Tibial nerve (tissue), 4 donors: ENCODE data around the gene DCN. TPM values are rescaled to one million over a fixed set of nuclear protein-coding genes. Genes with fewer than 3 reads are reported as not detected.
A peak's percentile ranks its signal among the peaks of the same experiment; 100 is the strongest.

Source experiments
- DNase-seq, 2 donors: peaks; one replicate each; pipeline ENCODE4 v3.0.0-alpha.2; 2019; ENCODE audit warnings: low spot score in 2 of 2
- H3K27ac ChIP-seq, 4 donors: fragments of 200-600 bp; sonication (generic) in 3 of 4; one replicate each; pipeline ENCODE4 v1.5.1; 2017 to 2019; ENCODE audit warnings: mild to moderate bottlenecking in 1 of 4
- H3K27me3 ChIP-seq, 2 donors: fragments of 200-600 bp; sonication (generic) in 1 of 2; one replicate each; pipeline versions ENCODE4 v1.5.1 to v1.6.0; 2017 to 2019
- H3K36me3 ChIP-seq, 3 donors: fragments of 200-600 bp; sonication (generic); one replicate each; pipeline ENCODE4 v1.5.1; 2018 to 2019
- H3K4me1 ChIP-seq, 4 donors: fragments of 200-600 bp; sonication (generic) in 3 of 4; one replicate each; pipeline ENCODE4 v1.5.1; 2017 to 2019
- H3K4me3 ChIP-seq, 4 donors: fragments of 200-600 bp; sonication (generic) in 3 of 4; one replicate each; pipeline ENCODE4 v1.5.1; 2017 to 2019; ENCODE audit warnings: mild to moderate bottlenecking in 1 of 4, moderate library complexity in 1 of 4
- H3K9me3 ChIP-seq, 4 donors: fragments of 200-600 bp; sonication (generic) in 3 of 4; one replicate each; pipeline ENCODE4 v1.5.1; 2017 to 2019
- CTCF ChIP-seq, 5 experiments: fragments of 200-600 bp in 3 of 5; fragments of 450-650 bp in 2 of 5; sonication (generic) in 3 of 5; IDR thresholded peaks; one replicate each; pipeline ENCODE4 v1.5.1; 2016 to 2019; ENCODE audit warnings: antibody characterized with exemption in 5 of 5, mild to moderate bottlenecking in 3 of 5, moderate library complexity in 2 of 5
- EP300 ChIP-seq, 2 donors: sonication (generic); formaldehyde crosslinking; IDR thresholded peaks; one replicate each; pipeline ENCODE4 v1.6.1; 2017; ENCODE audit warnings: antibody characterized with exemption in 2 of 2, mild to moderate bottlenecking in 1 of 2
- POLR2A ChIP-seq, 2 donors: fragments of 450-650 bp; IDR thresholded peaks; one replicate each; pipeline ENCODE4 v1.6.1; 2017; ENCODE audit warnings: antibody characterized with exemption in 2 of 2, mild to moderate bottlenecking in 2 of 2, moderate library complexity in 2 of 2
- WGBS, 2 donors: methylation state at CpG; one replicate each; pipeline ENCODE4 v1.1.5; 2018; 5-methylcytosine and 5-hydroxymethylcytosine counted together
- total RNA-seq, 4 donors: library from RNA; depleted of rRNA; stranded (reverse); fragments of >200 nt; gene quantifications; one replicate each; pipeline ENCODE4 v1.1.0, GENCODE V29; 2016

Gene DCN
- total RNA-seq = 1,000 to 10,000 TPM; 1,578 to 4,304 (median 2,586) TPM

DNA sequence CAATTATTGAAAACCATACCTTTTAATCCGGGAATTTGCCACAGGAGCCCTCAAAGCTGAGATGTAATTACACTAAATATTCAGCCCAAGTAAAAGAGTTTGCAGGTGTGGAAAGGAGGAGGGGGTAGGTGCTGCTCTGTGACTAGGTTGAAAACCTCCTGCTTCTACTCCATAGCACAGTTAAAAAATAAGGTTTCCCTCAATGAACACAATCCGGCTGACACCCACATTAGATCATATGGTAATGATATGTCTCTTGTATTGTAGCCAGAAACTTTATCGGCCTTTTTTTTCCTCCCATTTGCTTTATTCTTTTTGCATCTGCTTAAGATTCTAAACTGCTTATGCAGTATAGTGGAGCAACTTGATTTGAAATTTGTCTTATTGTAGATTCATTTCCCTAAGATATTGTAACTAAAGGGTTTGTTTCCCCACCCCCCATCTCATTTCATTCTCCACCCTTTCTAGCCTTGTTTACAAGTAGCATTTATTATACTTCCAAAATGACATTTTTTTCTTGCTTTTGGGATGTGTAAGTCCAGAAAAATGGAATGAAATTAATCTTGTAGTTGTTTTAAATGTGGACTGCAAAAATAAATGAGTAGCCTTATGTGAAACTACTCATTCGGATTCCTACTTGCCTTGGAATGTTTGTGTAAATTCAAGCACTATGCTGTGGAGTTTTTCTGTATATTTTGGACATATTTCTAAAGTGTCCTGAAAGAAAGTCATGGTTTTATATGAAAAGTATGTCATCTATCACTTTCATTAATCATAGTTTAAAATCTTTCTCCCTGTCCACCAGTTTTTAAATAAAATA is at the start of gene DCN:
Gene DCN (minus strand): TSS at position 182 of the 820 bp plus-strand sequence. CDS start 4,265 bp downstream, outside the sequence.
- H3K27ac ChIP-seq = peak within 1 kb of the TSS; percentile 15 to 89 (median 74)
- H3K9me3 ChIP-seq = no peaks in the 10 kb centered on the region
- peak within 1 kb of the TSS; percentile 18 to 59 (median 24) for H3K4me3 ChIP-seq

GRCh38 chr12:91230841-91231240 is 48.2 kb upstream of the DCN start:
- DNase-seq = no peak
- H3K4me3 ChIP-seq = no peak overlapping the region

More for the DNA sequence above, at the start of gene DCN:
- no peak for TF ChIP-seq EP300 (IDR thresholded peaks at IDR 0.05)
- TF ChIP-seq POLR2A (IDR thresholded peaks at IDR 0.05) = no peak
- no peak for TF ChIP-seq CTCF (IDR thresholded peaks at IDR 0.05)
- 17 to 19% methylated on average over 4 of the region's 4 CpGs for WGBS, 2 donors
- no peak for DNase-seq
- H3K36me3 ChIP-seq = no peaks in the 10 kb centered on the region
- H3K4me1 ChIP-seq = peaks cover 0 to 23% (median 0%) of the 10 kb centered on the region in 4 donors
- no peaks in the 10 kb centered on the region for H3K27me3 ChIP-seq

DNA sequence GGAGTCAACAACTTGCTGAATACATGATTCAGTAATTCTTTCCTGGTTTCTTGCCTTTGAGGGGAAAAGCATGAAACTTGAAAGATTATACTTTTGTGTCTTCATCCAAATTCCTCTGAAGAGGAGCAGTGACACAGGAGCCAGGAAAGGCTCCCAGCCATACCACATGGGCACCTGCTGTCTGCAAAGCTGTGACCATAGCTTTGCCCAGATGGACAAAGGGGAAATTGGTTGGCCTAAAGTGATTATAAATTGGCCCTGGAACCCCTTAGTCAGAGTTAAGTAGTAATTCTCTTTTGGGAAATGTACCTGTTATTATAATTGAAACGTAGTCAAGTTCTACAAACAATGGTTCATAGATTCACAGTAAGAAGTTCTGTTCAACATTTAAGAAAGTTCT is 44.3 kb upstream of the DCN start:
- no peaks in the 10 kb centered on the region for H3K36me3 ChIP-seq
- H3K27me3 ChIP-seq = no peaks in the 10 kb centered on the region
- WGBS, 2 donors = 87 to 89% methylated on average over 1 of the region's 1 CpG
- peak overlapping the region in 1 of 4 donors; percentile 8 for H3K27ac ChIP-seq
- no peaks in the 10 kb centered on the region for H3K9me3 ChIP-seq
- TF ChIP-seq EP300 (IDR thresholded peaks at IDR 0.05) = no peak
- no peak for TF ChIP-seq CTCF (IDR thresholded peaks at IDR 0.05)
- TF ChIP-seq POLR2A (IDR thresholded peaks at IDR 0.05) = no peak
- DNase-seq = no peak
- H3K4me3 ChIP-seq = no peak overlapping the region
- H3K4me1 ChIP-seq = peaks cover 0 to 11% (median 0%) of the 10 kb centered on the region in 4 donors

More at GRCh38 chr12:91230841-91231240, 48.2 kb upstream of the DCN start:
- Histone ChIP-seq H3K9me3 (no peaks in the 10 kb centered on the region), H3K27ac (no peak overlapping the region), H3K4me1 (peaks cover 0 to 4% (median 0%) of the 10 kb centered on the region in 4 donors), H3K27me3 (no peaks in the 10 kb centered on the region), H3K36me3 (no peaks in the 10 kb centered on the region)
- TF ChIP-seq POLR2A (IDR thresholded peaks at IDR 0.05) = no peak
- TF ChIP-seq CTCF (IDR thresholded peaks at IDR 0.05) = no peak
- TF ChIP-seq EP300 (IDR thresholded peaks at IDR 0.05) = no peak

GRCh38 chr12:91225316-91225715 is 42.7 kb upstream of the DCN start:
- Histone ChIP-seq H3K27ac (peak overlapping the region in 1 of 4 donors; percentile 68), H3K4me1 (peaks cover 0 to 11% (median 0%) of the 10 kb centered on the region in 4 donors), H3K4me3 (no peak overlapping the region), H3K9me3 (no peaks in the 10 kb centered on the region), H3K36me3 (no peaks in the 10 kb centered on the region), H3K27me3 (peaks cover 0 to 2% of the 10 kb centered on the region in 2 donors)
- DNase-seq = peak in 1 of 2 donors; percentile 41
- no peak for TF ChIP-seq CTCF (IDR thresholded peaks at IDR 0.05)
- TF ChIP-seq EP300 (IDR thresholded peaks at IDR 0.05) = peak in 1 of 2 donors; percentile 69
- WGBS, 2 donors = 83 to 88% methylated on average over 1 of the region's 1 CpG

GRCh38 chr12:91224401-91224800 is 41.8 kb upstream of the DCN start:
- Histone ChIP-seq H3K4me1 (peaks cover 0 to 7% (median 0%) of the 10 kb centered on the region in 4 donors), H3K27ac (peak overlapping the region in 1 of 4 donors; percentile 45), H3K36me3 (no peaks in the 10 kb centered on the region), H3K9me3 (no peaks in the 10 kb centered on the region), H3K27me3 (peaks cover 0 to 2% of the 10 kb centered on the region in 2 donors), H3K4me3 (no peak overlapping the region)
- DNase-seq = no peak
- TF ChIP-seq POLR2A (IDR thresholded peaks at IDR 0.05) = no peak
- TF ChIP-seq CTCF (IDR thresholded peaks at IDR 0.05) = no peak
- TF ChIP-seq EP300 (IDR thresholded peaks at IDR 0.05) = peak in 1 of 2 donors; percentile 8
- 26 to 55% methylated on average over 1 of the region's 1 CpG for WGBS, 2 donors
